HTR-8/SVneo (cell line): Measurements from ENCODE around the gene LMAN1L.

Experiments used
- DNase-seq: peaks from one replicate; pipeline ENCODE4 v3.0.0; 2011; ENCODE audit warnings: low spot score, mixed read lengths; ENCODE audit not compliant: insufficient read length
- FAIRE-seq: peaks from 2 replicates; lab custom pipeline; 2011; peaks lifted over from hg19 to GRCh38; lab: Jason Lieb, UNC

The LMAN1L gene

GRCh38 chr15:74809242-74809641, 3.4 kb upstream of the LMAN1L start:
- DNase-seq (no peak), FAIRE-seq (no peak)

- FAIRE-seq (no peak), DNase-seq (no peak)
Measured at GRCh38 chr15:74809956-74810355, 2.7 kb upstream of the LMAN1L start.

GRCh38 chr15:74815121-74815934, 2.7 kb downstream of the LMAN1L start:
- DNase-seq (no peak), FAIRE-seq (no peak)

GRCh38 chr15:74815961-74816360, 3.3 kb downstream of the LMAN1L start:
- DNase-seq (no peak), FAIRE-seq (no peak)

- no peak for DNase-seq
- peak; percentile 58 for FAIRE-seq
Measured at GRCh38 chr15:74816624-74817369, 4.2 kb downstream of the LMAN1L start.

- peak; percentile 37 for DNase-seq
- peak; percentile 52 for FAIRE-seq
Measured at GRCh38 chr15:74817370-74817737, 4.7 kb downstream of the LMAN1L start.

- no peak for FAIRE-seq
- DNase-seq, result no peak
Measured at GRCh38 chr15:74820056-74820455, 7.4 kb downstream of the LMAN1L start.

- no peak for DNase-seq
- FAIRE-seq, result no peak
Measured at GRCh38 chr15:74821091-74821789, 8.6 kb downstream of the LMAN1L start.

GRCh38 chr15:74821790-74822158, 9.1 kb downstream of the LMAN1L start:
- FAIRE-seq, result no peak
- no peak for DNase-seq

- DNase-seq (no peak), FAIRE-seq (no peak)
Measured at GRCh38 chr15:74822233-74822632, 9.6 kb downstream of the LMAN1L start.

- no peak for DNase-seq
Measured at GRCh38 chr15:74823324-74823723, 10.7 kb downstream of the LMAN1L start.

GRCh38 chr15:74824976-74825375, 12.3 kb downstream of the LMAN1L start:
- DNase-seq (no peak), FAIRE-seq (no peak)

More at GRCh38 chr15:74823324-74823723, 10.7 kb downstream of the LMAN1L start:
- FAIRE-seq, result no peak

- DNase-seq, result no peak
- FAIRE-seq, result no peak
Measured at GRCh38 chr15:74825866-74826265, 13.2 kb downstream of the LMAN1L start.

GRCh38 chr15:74826364-74826819, 13.8 kb downstream of the LMAN1L start, which contains the start of gene CPLX3:
TSS of gene CPLX3 (plus strand) at chr15:74826627. CDS start at chr15:74826704, 77 bp downstream.
- DNase-seq, result no peak

GRCh38 chr15:74826921-74827320, 14.3 kb downstream of the LMAN1L start:
- no peak for DNase-seq
- FAIRE-seq, result no peak

More at GRCh38 chr15:74826364-74826819, 13.8 kb downstream of the LMAN1L start, which contains the start of gene CPLX3:
- no peak for FAIRE-seq

GRCh38 chr15:74827614-74828013, 15.0 kb downstream of the LMAN1L start:
- no peak for FAIRE-seq
- DNase-seq, result no peak

GRCh38 chr15:74828835-74829234, 16.2 kb downstream of the LMAN1L start:
- FAIRE-seq, result no peak
- DNase-seq, result no peak

GRCh38 chr15:74829486-74829885, 16.9 kb downstream of the LMAN1L start:
- DNase-seq (no peak), FAIRE-seq (no peak)

- DNase-seq (no peak), FAIRE-seq (no peak)
Measured at GRCh38 chr15:74829991-74830390, 17.4 kb downstream of the LMAN1L start.

- no peak for DNase-seq
- FAIRE-seq, result no peak
Measured at GRCh38 chr15:74830868-74831267, 18.2 kb downstream of the LMAN1L start.
